NCI-H2107 treated with DMSO at 0.1 percent for 48 hours (cell line): Measurements from ENCODE around the gene RASSF7.

Experiments used
- DNase-seq: peaks from one replicate; lab custom pipeline; 2025; ENCODE audit not compliant: unreplicated experiment; lab: John Stamatoyannopoulos, UW

The RASSF7 gene

DNA sequence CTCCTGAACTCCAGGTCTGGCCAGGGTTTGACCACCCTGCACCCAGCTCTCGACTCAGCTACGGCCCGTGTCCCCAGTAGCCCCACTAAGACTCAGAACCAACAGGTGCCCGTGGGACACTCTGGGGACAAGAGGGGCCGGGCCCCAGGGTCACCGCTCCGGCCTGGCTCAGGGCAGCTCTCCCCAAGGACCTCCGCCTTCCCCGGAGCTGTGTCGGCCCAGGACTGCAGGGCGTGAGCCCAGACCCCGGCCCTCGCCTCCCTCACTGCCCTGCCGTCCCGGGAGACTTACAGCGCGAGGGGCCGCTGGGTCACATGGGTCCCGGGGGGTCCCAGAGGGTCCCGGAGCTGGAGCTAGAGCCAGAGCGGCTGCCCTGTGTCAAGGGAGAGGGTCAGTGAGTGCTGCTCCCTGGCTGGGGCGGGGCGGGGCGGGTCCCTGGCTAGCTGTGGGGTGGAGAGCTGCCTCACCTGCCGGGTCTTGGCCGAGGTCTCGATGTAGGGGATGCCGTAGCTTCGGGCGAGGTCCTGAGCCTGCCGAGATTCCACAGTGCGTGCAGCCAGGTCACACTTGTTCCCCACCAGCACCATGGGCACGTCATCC is 27.7 kb upstream of the RASSF7 start:
- no peak for DNase-seq

DNA sequence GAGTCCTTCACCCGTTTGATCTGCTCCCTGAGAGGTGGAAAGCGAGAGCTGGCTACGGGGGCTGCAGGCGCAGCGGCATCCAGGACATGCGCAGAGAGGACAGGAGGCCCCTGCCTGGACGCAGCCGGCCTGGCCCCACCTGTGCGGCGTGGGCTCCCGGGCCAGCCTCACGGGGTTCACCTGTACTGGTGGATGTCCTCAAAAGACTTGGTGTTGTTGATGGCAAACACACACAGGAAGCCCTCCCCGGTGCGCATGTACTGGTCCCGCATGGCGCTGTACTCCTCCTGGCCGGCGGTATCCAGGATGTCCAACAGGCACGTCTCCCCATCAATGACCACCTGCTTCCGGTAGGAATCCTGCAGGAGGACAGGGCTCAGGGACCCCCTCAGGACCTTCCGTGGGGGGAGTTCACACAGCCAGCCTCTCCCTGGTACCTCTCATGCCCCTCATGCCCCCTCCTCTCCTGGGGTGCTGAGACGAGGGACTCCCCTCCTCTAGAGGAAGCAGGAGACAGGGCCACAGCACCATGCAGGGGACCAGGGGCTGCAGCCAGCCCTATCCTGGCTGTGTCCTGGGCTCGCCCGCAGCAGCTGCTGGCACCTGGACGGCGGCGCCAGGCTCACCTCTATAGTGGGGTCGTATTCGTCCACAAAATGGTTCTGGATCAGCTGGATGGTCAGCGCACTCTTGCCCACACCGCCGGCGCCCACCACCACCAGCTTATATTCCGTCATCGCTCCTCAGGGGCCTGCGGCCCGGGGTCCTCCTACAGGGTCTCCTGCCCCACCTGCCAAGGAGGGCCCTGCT is 27.0 kb upstream of the RASSF7 start:
- no peak for DNase-seq

DNA sequence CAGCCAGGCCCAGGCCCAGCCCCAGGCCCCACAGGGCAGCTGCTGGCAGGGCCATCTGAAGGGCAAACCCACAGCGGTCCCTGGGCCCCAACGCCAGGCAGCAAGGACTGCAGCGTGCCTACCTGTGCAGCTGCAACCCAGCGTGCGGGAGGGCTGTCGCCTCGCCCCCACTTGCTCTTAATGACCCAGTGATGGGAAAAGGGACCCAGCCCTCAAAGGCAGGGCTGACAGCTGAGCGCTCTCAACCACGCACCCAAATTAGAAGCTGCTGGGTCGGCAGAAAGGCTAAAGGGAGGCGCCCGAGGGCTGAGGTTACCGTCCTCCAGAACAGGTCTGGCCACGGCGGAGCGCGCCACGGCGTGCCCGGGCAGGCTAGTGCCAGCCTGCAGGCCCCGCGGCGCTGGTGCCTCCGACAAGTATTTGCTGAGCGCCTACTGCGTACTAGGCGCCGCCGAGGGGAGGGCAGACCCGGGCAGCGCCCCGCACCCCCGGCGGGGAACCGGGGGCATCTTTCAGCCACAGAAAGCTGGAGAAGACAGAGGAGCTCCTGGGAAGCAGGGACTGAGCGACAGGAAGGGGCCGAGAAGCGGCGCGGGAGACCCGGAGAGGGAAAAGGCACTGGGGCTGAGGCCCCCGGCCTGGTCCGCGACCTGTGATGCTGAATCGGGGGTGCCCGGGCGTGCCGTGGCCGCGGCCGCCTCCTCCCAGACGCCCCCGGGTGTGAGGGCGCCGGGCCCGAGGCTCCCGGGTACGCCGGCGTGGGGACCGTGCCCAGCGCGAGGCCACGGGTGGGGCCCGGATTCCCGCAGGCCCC is 26.2 kb upstream of the RASSF7 start:
- no peak for DNase-seq

DNA sequence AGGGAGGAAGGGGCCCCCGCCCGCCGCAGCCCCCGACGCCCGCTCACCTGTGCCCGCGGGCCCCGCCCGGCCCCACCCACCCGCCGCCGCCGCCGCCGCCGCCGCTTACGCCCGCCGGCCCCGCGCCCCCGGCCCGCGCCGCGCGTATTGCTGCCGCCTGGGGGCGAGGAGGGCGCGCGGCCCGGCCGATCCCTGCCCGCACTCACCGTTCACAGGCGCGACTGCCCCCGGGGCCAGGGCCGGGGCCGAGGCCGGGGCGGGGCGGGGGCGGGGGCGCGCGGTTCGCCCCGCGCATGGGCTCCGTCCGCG is 25.6 kb upstream of the RASSF7 start:
- DNase-seq, result no peak

DNA sequence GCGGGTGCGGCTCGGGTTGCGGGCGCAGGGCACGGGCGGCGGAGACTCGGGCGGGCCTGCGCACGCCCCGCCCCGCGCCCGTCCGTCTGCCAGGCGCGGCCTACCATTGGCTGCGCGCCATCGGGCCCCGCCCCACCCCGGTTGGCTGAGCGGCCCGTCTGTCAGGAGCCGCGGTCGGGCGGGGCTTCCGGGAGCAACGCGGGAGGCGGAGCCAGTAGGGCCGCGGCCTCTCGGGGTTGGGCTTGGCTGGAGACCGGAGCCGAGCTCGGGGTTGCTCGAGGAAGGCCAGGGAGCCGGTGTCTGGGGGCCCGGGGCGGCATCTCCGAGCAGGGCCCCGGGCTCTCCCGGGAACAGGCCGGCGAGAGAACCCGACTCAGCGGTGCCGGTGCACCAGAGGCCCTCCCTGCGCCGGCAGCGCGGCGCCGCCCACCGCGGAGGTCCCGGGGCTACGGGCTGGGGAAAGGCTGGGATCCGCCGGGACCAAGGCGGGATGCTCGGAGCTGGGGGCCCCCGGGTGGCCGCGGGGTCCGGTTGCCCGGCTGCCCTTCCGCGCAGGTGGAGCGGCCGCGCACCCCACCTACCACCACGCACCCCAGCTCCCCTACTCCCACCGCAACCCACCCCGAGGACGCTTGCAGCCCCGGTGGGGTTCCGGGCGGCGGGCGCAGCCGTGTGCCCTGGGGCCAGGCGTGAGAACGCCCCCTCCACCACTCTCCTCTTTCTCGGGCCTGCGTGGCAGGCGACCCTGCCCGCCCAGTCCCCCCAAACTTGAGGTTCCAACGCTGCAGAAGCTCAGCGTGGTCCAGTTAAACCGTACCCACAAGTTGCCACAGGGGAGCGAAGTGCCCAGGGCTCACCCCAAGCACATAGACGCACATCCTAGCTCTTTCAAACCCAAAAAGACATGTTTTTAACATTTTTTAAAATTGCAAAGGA is 25.0 kb upstream of the RASSF7 start, which contains the start of gene HRAS:
Gene HRAS, minus strand, starts transcription at position 58 of the 936 bp plus-strand sequence.
- peak; percentile 79 for DNase-seq

DNA sequence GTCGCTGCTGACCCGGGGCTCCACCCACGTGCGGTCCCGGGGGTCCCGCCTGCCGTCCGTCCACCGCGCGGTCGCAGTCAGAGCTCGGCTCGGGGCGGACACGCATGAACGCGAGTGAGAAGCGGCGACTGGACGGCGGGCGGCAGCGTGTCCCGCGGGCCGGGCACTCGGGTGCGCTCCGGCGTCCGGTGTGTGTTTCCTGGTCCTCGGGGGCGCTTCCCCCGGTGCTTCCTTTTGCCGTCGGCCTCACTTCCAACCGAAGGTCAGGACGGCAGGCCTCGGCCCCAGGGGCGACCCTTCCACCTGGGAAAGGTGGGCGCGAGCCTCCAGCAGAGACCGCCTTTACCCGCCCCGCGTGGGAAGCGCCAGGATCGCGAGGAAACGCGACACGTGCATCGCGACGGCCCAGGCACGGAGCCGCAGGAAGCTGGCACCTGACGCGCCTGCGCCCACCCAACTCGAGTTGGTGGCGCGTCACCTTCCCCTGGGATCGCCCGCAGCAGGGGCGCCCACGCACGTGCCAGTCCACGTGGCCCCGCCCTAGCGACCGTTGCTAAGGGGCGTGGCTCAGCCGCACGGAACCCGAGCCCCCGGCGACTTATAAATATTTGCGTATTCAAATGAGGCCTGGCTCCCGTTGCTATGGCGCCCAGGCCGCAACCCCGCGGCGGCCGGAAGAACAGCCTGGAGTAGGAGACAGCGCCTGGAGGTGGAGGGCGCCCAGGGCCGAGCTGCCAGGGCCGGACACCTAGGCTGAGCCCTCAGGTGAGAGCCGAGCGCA is 23.7 kb upstream of the RASSF7 start, which contains the start of gene LRRC56:
Gene LRRC56, plus strand, starts transcription at position 687 of the 781 bp plus-strand sequence. CDS start 3,158 bp downstream, outside the sequence.
- DNase-seq, result peak; percentile 68

DNA sequence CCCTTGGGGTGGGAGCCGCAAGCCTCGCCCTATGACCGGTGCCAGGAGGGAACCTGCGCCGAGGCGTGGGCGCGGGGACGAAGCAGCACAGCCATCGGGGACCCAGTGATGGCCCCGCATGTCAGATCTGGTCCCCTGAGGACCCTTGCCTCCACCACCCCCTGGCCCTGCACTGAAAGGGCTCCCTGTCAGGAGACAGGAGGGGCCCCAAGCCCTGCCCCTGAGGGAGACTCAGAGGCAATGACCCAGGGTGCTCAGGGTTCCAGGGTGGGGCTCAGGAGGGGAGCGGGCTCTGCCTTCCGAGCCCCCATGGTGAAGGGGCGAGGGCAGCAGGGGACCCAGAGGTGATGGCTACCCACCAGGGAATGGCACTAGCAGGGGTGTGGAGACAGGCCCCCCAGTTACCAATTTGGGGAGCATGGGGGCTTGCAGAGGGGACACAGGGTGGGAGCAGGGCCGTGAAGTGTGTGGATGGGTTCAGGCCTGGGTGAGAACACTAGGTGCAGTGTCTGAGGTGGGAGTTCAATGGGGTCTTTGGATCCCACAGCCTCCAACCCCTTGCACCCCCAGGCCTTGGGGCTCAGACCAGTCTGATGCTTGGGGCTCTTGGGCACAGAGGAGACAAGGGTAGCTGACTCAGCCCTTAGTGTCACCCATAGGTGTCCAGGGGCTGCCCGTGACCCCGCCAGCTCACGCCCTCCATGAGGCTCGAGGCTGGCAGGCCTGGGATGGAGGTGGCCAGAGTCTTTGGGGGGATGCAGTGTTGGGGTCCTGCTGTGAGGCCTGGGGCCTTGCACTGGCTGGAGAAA is 22.9 kb upstream of the RASSF7 start:
- DNase-seq, result no peak

DNA sequence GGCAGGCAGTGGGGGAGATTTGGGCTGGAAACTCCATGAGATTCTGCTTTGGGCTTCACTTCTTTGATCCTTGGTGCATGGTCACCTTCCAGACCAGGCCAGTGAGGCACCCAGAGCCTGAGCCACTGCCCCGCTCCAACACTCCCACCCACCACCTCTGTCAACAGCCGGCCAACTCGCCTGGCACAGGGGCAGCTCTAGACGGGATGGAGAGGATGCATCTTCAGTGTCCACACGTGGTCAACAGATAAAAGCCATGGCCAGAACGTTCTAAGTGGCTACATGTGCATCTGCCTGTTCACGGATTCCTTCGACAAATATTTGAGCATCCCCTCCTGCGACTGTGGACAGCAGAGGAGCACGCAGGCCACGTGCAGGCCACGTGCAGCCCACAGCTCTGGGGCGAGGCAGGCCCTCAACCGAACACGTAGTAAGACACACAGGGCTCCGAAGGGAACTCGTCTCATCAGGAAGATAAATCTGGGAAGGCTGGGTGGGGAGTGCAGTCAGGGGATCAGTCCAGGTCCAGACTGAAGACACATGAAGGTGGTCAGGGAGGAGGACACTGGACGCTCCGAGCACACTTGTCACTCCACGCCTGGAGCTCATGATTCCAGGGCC is 22.2 kb upstream of the RASSF7 start:
- no peak for DNase-seq

DNA sequence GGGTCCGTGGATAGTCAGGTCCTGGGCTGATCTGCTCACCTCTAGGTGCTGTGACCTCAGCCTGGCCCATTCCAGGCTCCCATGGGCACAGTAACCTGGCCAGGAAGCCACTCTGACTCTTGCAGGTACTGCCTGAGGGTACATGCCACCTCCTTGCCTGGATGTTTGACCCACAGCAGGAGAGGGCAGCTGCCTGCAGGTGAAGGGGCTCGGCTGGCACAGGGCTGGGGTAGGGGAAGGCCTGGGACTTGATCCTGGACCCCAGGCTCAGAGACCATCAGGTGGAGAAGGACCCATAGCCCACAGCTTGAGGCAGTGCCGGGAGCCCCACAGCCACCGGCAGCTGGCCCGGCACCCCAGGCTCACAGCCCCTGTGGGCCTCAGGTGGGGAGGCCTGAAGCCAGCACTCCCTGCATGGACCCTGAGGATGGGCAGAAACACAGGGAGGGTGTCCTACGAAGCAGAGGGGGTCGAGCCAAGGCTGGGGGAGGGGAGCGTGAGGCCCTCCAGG is 20.7 kb upstream of the RASSF7 start:
- no peak for DNase-seq

DNA sequence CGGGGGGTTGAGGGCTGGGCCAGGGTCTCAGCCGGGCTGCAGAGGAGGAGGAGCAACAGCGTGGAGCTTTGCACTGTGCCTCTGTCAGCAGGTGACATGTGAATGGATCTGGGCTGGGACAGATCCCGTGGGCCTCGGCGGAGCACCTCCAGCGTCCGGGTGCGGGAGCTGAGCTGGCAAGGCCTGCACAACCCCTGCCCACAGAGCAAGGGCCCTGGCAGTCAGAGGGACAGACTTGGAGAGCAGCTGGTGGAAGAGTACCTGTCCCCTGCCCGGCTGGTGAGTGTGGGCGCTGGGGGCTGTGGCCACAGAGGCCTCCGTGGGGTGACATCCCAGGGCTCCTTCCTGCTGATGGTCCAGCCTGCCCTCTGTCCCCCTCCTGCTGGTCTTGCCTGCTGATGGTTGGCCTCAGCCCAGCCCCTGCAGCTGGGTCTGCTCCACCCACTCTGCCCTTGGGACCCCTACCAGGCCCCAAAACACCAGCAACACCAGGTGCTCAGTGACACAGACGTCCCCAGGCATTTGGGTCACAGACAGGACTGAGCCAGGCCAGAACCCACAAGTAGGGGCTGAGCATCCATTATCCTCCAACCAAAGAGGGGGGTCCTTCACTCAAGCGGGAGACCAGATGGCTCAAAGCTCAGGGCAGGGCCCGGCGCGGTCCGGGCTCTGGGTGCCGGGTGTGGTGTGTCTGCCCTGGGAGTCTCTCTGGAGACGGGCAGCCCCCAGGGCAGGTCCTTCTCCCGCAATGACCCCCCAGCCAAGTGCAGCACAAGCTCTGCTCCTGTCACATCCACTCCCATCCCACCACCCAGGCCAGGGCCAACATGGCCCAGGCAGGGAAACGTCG is 20.0 kb upstream of the RASSF7 start:
- DNase-seq, result no peak

DNA sequence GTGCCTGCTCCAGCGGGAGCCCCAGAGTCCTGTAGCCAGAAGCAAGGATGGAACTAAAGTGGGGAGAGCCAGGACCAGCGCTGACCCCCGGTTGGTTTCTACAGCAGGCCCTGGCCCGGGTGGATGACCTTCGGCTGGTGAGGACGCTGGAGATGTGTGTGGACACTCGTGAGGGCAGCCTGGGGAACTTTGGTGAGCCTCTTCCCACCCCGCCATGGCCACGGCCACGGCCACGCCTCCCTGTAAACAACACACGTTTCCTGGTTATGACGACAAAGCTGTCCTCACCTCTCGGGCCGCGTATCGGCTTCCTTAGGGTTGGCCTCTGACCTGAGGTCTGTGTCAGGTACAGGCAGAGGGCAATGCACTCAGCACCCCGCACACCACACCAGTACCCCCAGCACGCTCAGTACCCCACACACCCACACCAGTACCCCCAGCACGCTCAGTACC is 19.3 kb upstream of the RASSF7 start:
- DNase-seq, result no peak

DNA sequence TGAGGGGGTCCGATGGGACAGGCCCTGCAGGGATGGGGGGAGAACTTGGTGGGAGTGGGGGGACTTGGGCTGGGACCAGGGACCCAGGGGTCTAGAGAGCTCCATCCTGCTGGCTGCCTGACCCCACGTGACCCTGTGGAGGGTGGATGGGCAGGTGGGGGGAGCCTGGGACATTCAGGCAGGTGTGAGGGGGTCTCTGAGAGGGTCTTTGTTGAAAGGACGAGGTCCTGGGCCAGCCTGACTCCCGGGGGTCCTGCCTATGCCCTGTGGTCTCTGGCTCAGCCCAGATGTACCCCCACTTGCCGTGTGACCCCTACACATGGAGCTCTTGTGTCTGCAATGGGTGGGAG is 16.0 kb upstream of the RASSF7 start:
- DNase-seq, result no peak

DNA sequence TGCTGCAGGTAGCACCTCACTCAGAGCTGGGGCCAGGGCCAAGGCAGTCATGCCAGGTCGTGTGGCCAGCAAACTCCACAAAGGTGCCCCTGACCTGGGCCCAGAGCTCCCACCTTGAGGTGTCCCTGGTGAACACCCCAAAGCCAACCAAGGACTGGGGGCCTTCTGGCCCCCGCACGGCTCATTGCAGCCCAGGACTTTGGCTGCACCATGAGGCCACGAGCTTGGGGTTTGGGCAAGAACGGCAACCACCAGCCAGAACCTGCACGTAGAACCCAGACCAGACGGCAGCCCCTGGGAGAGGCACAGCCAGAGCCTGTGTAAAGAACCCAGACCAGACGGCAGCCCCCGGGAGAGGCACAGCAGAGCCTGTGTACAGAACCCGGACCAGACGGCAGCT is 15.6 kb upstream of the RASSF7 start:
- no peak for DNase-seq

DNA sequence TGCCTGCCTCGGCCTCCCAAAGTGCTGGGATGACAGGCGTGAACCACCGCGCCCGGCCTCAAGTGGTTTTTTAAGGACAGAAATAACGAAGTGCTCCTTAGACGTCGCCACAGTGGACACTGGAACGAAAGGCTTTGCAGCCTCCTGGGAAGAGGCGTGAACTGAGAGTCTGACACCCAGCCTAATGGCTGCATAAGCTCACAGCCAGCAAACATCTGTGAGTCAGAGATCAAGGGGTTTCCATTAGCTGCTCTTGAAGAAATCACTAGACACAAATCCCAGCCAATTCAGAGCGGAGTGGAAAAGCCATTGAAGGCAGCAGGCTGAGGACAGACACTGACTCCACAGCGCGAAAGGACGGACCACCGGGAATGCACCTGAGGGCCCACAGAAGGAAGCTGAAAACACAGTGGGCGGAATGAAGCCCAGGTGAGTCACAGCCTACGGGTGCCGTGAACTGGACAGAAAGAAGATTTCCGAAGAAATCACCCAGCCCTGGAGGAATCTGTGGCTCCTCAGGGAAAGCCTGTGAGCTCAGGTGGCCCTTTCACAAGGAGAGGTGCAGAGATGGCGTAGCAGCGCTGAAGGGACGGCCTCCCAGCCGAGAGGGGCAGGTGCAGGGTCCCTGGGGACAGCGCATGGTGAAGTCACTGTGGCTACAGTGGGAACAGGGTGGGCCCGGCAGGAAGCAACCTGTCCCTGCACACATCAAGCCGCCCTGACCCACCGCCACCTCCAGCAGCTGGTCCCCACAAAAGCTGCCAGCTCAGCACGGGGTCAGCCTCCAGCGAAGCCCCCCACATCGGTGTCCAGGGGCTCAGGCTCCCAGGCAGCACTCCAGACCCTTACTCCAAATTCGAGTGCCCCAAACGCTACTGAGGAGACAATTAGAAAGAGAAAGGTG is 11.8 kb upstream of the RASSF7 start:
- DNase-seq, result peak; percentile 69

DNA sequence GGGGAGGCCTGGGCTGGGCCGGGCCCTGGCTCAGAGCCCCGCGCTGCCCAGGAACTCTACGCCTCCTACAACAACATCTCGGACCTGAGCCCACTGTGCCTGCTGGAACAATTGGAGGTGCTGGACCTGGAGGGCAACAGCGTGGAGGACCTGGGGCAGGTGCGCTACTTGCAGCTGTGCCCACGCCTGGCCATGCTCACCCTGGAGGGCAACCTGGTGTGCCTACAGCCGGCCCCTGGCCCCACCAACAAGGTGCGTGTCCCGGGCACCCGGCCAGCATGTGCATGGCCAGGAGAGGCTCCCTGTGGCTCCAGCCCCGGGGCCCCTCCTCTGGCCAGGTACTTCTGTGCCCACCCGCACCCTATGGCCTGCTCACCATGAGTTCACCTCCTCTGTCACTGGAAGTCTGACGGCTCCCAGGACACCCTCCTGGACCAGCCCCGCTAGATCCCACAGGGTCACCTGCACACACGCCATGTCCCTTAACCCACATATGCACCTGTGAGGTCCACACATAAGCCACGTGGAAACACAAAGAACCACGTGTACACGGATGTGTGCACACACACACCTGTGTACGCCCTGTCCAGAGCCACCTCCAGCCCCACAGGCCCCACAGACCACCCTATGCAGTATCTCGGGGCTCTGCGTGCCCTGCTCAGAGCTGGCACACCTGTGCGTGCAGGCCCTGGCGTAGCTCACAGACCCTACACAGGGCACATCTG is 10.6 kb upstream of the RASSF7 start:
- no peak for DNase-seq

DNA sequence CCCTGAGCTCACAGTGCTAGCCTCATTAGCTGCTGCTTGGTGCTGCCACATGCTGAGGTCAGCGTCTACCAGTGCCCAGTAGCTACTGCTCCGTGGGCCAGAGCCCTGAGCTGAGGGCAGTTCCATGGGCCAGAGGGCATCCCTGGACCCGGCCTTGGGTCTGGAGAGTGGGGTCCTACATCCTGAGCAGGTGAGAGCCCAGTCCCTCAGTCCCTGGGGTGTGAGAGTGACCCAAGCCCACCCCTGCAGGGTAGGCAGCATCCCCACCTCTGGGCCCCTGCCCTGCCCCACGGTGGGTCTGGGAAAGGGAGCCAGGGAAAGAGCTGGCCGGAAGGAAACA is 10.1 kb upstream of the RASSF7 start:
- DNase-seq, result no peak
